GM23248 (cell line): ENCODE measurements around the gene KCNH3. TPM values are rescaled to one million over a fixed set of nuclear protein-coding genes. Genes with fewer than 3 reads are reported as not detected.

Experiments used
- DNase-seq: peaks from one replicate; pipeline ENCODE4 v3.0.0-alpha.2; 2015
- H2AFZ ChIP-seq: fragments of 200-600 bp; sonication (generic); 2 replicates; pipeline ENCODE4 v1.6.1; 2016; ENCODE audit warnings: antibody characterized with exemption
- H3F3A ChIP-seq: fragments of 200-600 bp; sonication (generic); 2 replicates; pipeline ENCODE4 v1.6.1; 2016; ENCODE audit warnings: mild to moderate bottlenecking, antibody characterized with exemption, mixed run types; ENCODE audit not compliant: insufficient read depth
- H3K27ac ChIP-seq: fragments of 200-600 bp; sonication (generic); 2 replicates; pipeline ENCODE4 v1.5.1; 2016; ENCODE audit warnings: mild to moderate bottlenecking
- H3K27me3 ChIP-seq: fragments of 200-600 bp; sonication (generic); replicated peaks from 2 replicates; pipeline ENCODE4 v1.6.1; 2016; ENCODE audit warnings: mild to moderate bottlenecking; ENCODE audit not compliant: insufficient read depth
- H3K36me3 ChIP-seq: fragments of 200-600 bp; sonication (generic); 2 replicates; pipeline ENCODE4 v1.6.1; 2016; ENCODE audit warnings: low read depth, mild to moderate bottlenecking
- H3K4me1 ChIP-seq: fragments of 200-600 bp; sonication (generic); 2 replicates; pipeline ENCODE4 v1.6.1; 2016; ENCODE audit warnings: mild to moderate bottlenecking; ENCODE audit not compliant: insufficient read depth
- H3K4me2 ChIP-seq: fragments of 200-600 bp; sonication (generic); one replicate; pipeline ENCODE4 v1.6.1; 2016; ENCODE audit warnings: mild to moderate bottlenecking; ENCODE audit not compliant: unreplicated experiment
- H3K4me3 ChIP-seq: fragments of 200-600 bp; sonication (generic); 2 replicates; pipeline ENCODE4 v1.5.1; 2016; ENCODE audit warnings: mild to moderate bottlenecking
- H3K79me2 ChIP-seq: fragments of 200-600 bp; sonication (generic); 2 replicates; pipeline ENCODE4 v1.6.1; 2016; ENCODE audit warnings: mild to moderate bottlenecking; ENCODE audit not compliant: insufficient read depth
- H3K9ac ChIP-seq: fragments of 200-600 bp; sonication (generic); 2 replicates; pipeline ENCODE4 v1.6.1; 2016; ENCODE audit warnings: mild to moderate bottlenecking
- H3K9me2 ChIP-seq: fragments of 200-600 bp; sonication (generic); 2 replicates; pipeline ENCODE4 v1.6.1; 2016; ENCODE audit warnings: mixed run types, mild to moderate bottlenecking, moderate library complexity; ENCODE audit not compliant: insufficient read depth
- H3K9me3 ChIP-seq: fragments of 200-600 bp; sonication (generic); one replicate; pipeline ENCODE4 v1.6.1; 2017; ENCODE audit warnings: low read depth
- H4K20me1 ChIP-seq: fragments of 200-600 bp; sonication (generic); 2 replicates; pipeline ENCODE4 v1.6.0; 2016; ENCODE audit not compliant: insufficient read depth
- EZH2 ChIP-seq: fragments of 200-600 bp; sonication (generic); IDR thresholded peaks from 2 replicates; pipeline ENCODE4 v1.6.1; 2018; ENCODE audit warnings: antibody characterized with exemption, mild to moderate bottlenecking; ENCODE audit not compliant: insufficient read depth, poor library complexity, severe bottlenecking
- EZH2phosphoT487 ChIP-seq: fragments of 200-600 bp; sonication (generic); IDR thresholded peaks from 2 replicates; pipeline ENCODE4 v1.6.1; 2018; ENCODE audit warnings: antibody characterized with exemption, moderate library complexity, mild to moderate bottlenecking, low read depth; ENCODE audit not compliant: insufficient read depth
- WGBS, 2 experiments: methylation state at CpG; one replicate each; pipeline ENCODE4 v1.1.6; 2015 to 2017; ENCODE audit warnings: low lambda C conversion rate in 2 of 2, low coverage in 1 of 2; ENCODE audit errors: missing lambda C conversion rate in 2 of 2; 5-methylcytosine and 5-hydroxymethylcytosine counted together
- in situ Hi-C: fragments of 300-500 bp; cut with MboI; formaldehyde crosslinking; loops from 2 replicates; pipeline ENCODE4 v1.15.0; 2020
- polyA plus RNA-seq: library from polyadenylated mRNA; unstranded; fragments of >200 nt; fragmentation: Nextera tagmentation; extraction: Ambion mirVana; gene quantifications from 2 replicates; pipeline ENCODE4 v1.2.1, GENCODE V29; 2016
- total RNA-seq: library from RNA; depleted of rRNA; stranded (reverse); fragments of >200 nt; shearing (Covaris generic); gene quantifications from 2 replicates; pipeline ENCODE4 v1.2.3, GENCODE V29; 2014

The KCNH3 gene
- total and polyA plus RNA-seq, 2 experiments from 2014 or later, result 0.09 TPM; not detected in 1

- Histone ChIP-seq H4K20me1 (no peaks in the 10 kb centered on the region), H2AFZ (no peak overlapping the region), H3K4me3 (no peak overlapping the region), H3K27ac (no peak overlapping the region), H3K9ac (no peak overlapping the region), H3K9me3 (no peaks in the 10 kb centered on the region), H3K79me2 (no peaks in the 10 kb centered on the region), H3K36me3 (no peaks in the 10 kb centered on the region), H3F3A (no peaks in the 10 kb centered on the region), H3K4me2 (no peak overlapping the region), H3K9me2 (no peaks in the 10 kb centered on the region), H3K27me3 (peaks cover 16% of the 10 kb centered on the region), H3K4me1 (no peaks in the 10 kb centered on the region)
- no peak for DNase-seq
- no peak for TF ChIP-seq EZH2
- no peak for TF ChIP-seq EZH2phosphoT487
- WGBS, 2 experiments, result 50 to 52% methylated on average over 3 to 4 of the region's 4 CpGs
- in situ Hi-C loops, result no loop called here
Observed at GRCh38 chr12:49545815-49546214, 7.0 kb downstream of the KCNH3 start.

- Histone ChIP-seq H3K4me1 (no peaks in the 10 kb centered on the region), H3K9ac (no peak overlapping the region), H3K79me2 (no peaks in the 10 kb centered on the region), H2AFZ (no peak overlapping the region), H3K27me3 (peaks cover 17% of the 10 kb centered on the region), H3K9me2 (no peaks in the 10 kb centered on the region), H3K4me2 (no peak overlapping the region), H4K20me1 (no peaks in the 10 kb centered on the region), H3K36me3 (no peaks in the 10 kb centered on the region), H3K4me3 (no peak overlapping the region), H3F3A (no peaks in the 10 kb centered on the region), H3K9me3 (no peaks in the 10 kb centered on the region), H3K27ac (no peak overlapping the region)
- no peak for DNase-seq
- TF ChIP-seq EZH2phosphoT487 (no peak), EZH2 (no peak)
- in situ Hi-C loops, result no loop called here
- 26 to 36% methylated on average over 3 of the region's 3 CpGs for WGBS, 2 experiments
Observed at GRCh38 chr12:49546481-49546880, 7.7 kb downstream of the KCNH3 start.

- no peak overlapping the region for H3K4me2 ChIP-seq
- H3K4me3 ChIP-seq, result no peak overlapping the region
- WGBS, 2 experiments, result 57 to 71% methylated on average over 7 of the region's 7 CpGs
- no peak for DNase-seq
- no peaks in the 10 kb centered on the region for H3K9me3 ChIP-seq
- no peaks in the 10 kb centered on the region for H3K9me2 ChIP-seq
- H3F3A ChIP-seq, result no peaks in the 10 kb centered on the region
- no peaks in the 10 kb centered on the region for H3K4me1 ChIP-seq
- H3K9ac ChIP-seq, result no peak overlapping the region
- H3K79me2 ChIP-seq, result no peaks in the 10 kb centered on the region
- H4K20me1 ChIP-seq, result no peaks in the 10 kb centered on the region
- H2AFZ ChIP-seq, result no peak overlapping the region
- no peaks in the 10 kb centered on the region for H3K36me3 ChIP-seq
- no peak overlapping the region for H3K27ac ChIP-seq
- peaks cover 22% of the 10 kb centered on the region for H3K27me3 ChIP-seq
- in situ Hi-C loops, result no loop called here
- TF ChIP-seq EZH2phosphoT487 (no peak), EZH2 (no peak)
Observed at GRCh38 chr12:49547090-49547690, 8.4 kb downstream of the KCNH3 start.

GRCh38 chr12:49548481-49548821, 9.6 kb downstream of the KCNH3 start:
- no peaks in the 10 kb centered on the region for H3K36me3 ChIP-seq
- TF ChIP-seq EZH2 (no peak), EZH2phosphoT487 (no peak)
- no peak overlapping the region for H3K9ac ChIP-seq
- no peaks in the 10 kb centered on the region for H3F3A ChIP-seq
- H3K4me2 ChIP-seq, result peak overlapping the region; percentile 25
- in situ Hi-C loops, result no loop called here
- H2AFZ ChIP-seq, result peak overlapping the region; percentile 63
- H3K9me3 ChIP-seq, result no peaks in the 10 kb centered on the region
- H3K27me3 ChIP-seq, result peaks cover 22% of the 10 kb centered on the region
- H3K27ac ChIP-seq, result no peak overlapping the region
- no peak for DNase-seq
- H3K4me1 ChIP-seq, result no peaks in the 10 kb centered on the region
- 33 to 40% methylated on average over 4 to 8 of the region's 8 CpGs for WGBS, 2 experiments
- H4K20me1 ChIP-seq, result no peaks in the 10 kb centered on the region
- H3K79me2 ChIP-seq, result no peaks in the 10 kb centered on the region
- H3K9me2 ChIP-seq, result no peaks in the 10 kb centered on the region
- H3K4me3 ChIP-seq, result 0 out of 2 replicates have a peak overlapping the region, but pooled peaks have one; percentile 46
